Right atrium auricular region (tissue), 2 donors: ENCODE results near the gene IRF2. TPM values are rescaled to one million over a fixed set of nuclear protein-coding genes. Genes with fewer than 3 reads are reported as not detected.

ENCODE experiments used
- DNase-seq: peaks from one replicate; pipeline ENCODE4 v3.0.0-alpha.2; 2019; ENCODE audit warnings: low spot score
- H3K27ac ChIP-seq, 2 donors: fragments of 200-600 bp; sonication (generic); 1 replicate in 1 of 2; 2 replicates in 1 of 2; pipeline ENCODE4 v1.5.1; 2016 to 2019
- H3K27me3 ChIP-seq, 2 donors: fragments of 200-600 bp; sonication (generic); one replicate each; pipeline versions ENCODE4 v1.5.1 to v1.6.0; 2017 to 2019
- H3K36me3 ChIP-seq: fragments of 200-600 bp; sonication (generic); one replicate; pipeline ENCODE4 v1.5.1; 2016
- H3K4me1 ChIP-seq, 2 donors: fragments of 200-600 bp; sonication (generic); one replicate each; pipeline versions ENCODE4 v1.5.1 to v1.6.0; 2017 to 2019
- H3K4me3 ChIP-seq, 2 donors: fragments of 200-600 bp; sonication (generic); 1 replicate in 1 of 2; 2 replicates in 1 of 2; pipeline ENCODE4 v1.5.1; 2017 to 2019; ENCODE audit warnings: mild to moderate bottlenecking in 1 of 2, moderate library complexity in 1 of 2
- H3K9me3 ChIP-seq, 2 donors: fragments of 200-600 bp; sonication (generic); one replicate each; pipeline ENCODE4 v1.5.1; 2019
- CTCF ChIP-seq, 2 donors: fragments of 200-600 bp; sonication (generic); IDR thresholded peaks; one replicate each; pipeline ENCODE4 v1.5.1; 2019; ENCODE audit warnings: antibody characterized with exemption in 2 of 2
- total RNA-seq, 2 donors: library from RNA; depleted of rRNA; stranded (reverse); fragments of >200 nt; gene quantifications; one replicate each; pipeline ENCODE4 v1.1.0, GENCODE V29; 2016

The IRF2 gene
- total RNA-seq, 2 donors from 2014 or later = 17.7 to 24.5 TPM

GRCh38 chr4:184406958-184407391 is 67.4 kb downstream of the IRF2 start:
- peaks cover 42% of the 10 kb centered on the region for H3K36me3 ChIP-seq
- H3K4me1 ChIP-seq = peaks cover 0 to 56% of the 10 kb centered on the region in 2 donors
- DNase-seq = no peak
- H3K4me3 ChIP-seq = no peak overlapping the region
- peak overlapping the region; percentile 20 to 66 for H3K27ac ChIP-seq
- H3K27me3 ChIP-seq = no peaks in the 10 kb centered on the region
- no peak for TF ChIP-seq CTCF (IDR thresholded peaks at IDR 0.05)
- no peaks in the 10 kb centered on the region for H3K9me3 ChIP-seq

- peaks cover 0 to 68% of the 10 kb centered on the region in 2 donors for H3K4me1 ChIP-seq
- no peaks in the 10 kb centered on the region for H3K9me3 ChIP-seq
- H3K27me3 ChIP-seq = no peaks in the 10 kb centered on the region
- no peak overlapping the region for H3K4me3 ChIP-seq
- DNase-seq = no peak
- no peak for TF ChIP-seq CTCF (IDR thresholded peaks at IDR 0.05)
- peaks cover 36% of the 10 kb centered on the region for H3K36me3 ChIP-seq
- no peak overlapping the region for H3K27ac ChIP-seq
Observed at GRCh38 chr4:184404047-184404446, 70.3 kb downstream of the IRF2 start.

GRCh38 chr4:184403384-184403781 is 71.0 kb downstream of the IRF2 start:
- Histone ChIP-seq H3K4me3 (no peak overlapping the region), H3K27ac (no peak overlapping the region), H3K9me3 (no peaks in the 10 kb centered on the region), H3K4me1 (peaks cover 0 to 64% of the 10 kb centered on the region in 2 donors), H3K27me3 (no peaks in the 10 kb centered on the region), H3K36me3 (peaks cover 41% of the 10 kb centered on the region)
- TF ChIP-seq CTCF (IDR thresholded peaks at IDR 0.05) = no peak
- DNase-seq = no peak

- Histone ChIP-seq H3K27me3 (no peaks in the 10 kb centered on the region), H3K9me3 (no peaks in the 10 kb centered on the region), H3K4me1 (peaks cover 0 to 64% of the 10 kb centered on the region in 2 donors), H3K27ac (no peak overlapping the region), H3K36me3 (peaks cover 41% of the 10 kb centered on the region), H3K4me3 (no peak overlapping the region)
- no peak for TF ChIP-seq CTCF (IDR thresholded peaks at IDR 0.05)
- no peak for DNase-seq
Observed at GRCh38 chr4:184402740-184403383, 71.5 kb downstream of the IRF2 start.

- H3K27me3 ChIP-seq = no peaks in the 10 kb centered on the region
- TF ChIP-seq CTCF (IDR thresholded peaks at IDR 0.05) = no peak
- peak overlapping the region; percentile 27 to 44 for H3K27ac ChIP-seq
- peaks cover 0 to 64% of the 10 kb centered on the region in 2 donors for H3K4me1 ChIP-seq
- peaks cover 36% of the 10 kb centered on the region for H3K36me3 ChIP-seq
- no peak overlapping the region for H3K4me3 ChIP-seq
- no peaks in the 10 kb centered on the region for H3K9me3 ChIP-seq
- DNase-seq = no peak
Observed at GRCh38 chr4:184402239-184402638, 72.1 kb downstream of the IRF2 start.
